Uterus (tissue), 2 donors: ENCODE measurements around the gene BAD.

Source experiments
- CTCF ChIP-seq, 4 experiments: fragments of 200-600 bp in 2 of 4; fragments of 450-650 bp in 2 of 4; sonication (generic) in 2 of 4; IDR thresholded peaks; one replicate each; pipeline ENCODE4 v1.5.1; 2016 to 2019; ENCODE audit warnings: antibody characterized with exemption in 4 of 4, mild to moderate bottlenecking in 2 of 4, moderate library complexity in 1 of 4
- POLR2A ChIP-seq, 2 donors: fragments of 450-650 bp; IDR thresholded peaks; one replicate each; pipeline ENCODE4 v1.6.1; 2016; ENCODE audit warnings: antibody characterized with exemption in 2 of 2, mild to moderate bottlenecking in 1 of 2, moderate library complexity in 1 of 2

DNA sequence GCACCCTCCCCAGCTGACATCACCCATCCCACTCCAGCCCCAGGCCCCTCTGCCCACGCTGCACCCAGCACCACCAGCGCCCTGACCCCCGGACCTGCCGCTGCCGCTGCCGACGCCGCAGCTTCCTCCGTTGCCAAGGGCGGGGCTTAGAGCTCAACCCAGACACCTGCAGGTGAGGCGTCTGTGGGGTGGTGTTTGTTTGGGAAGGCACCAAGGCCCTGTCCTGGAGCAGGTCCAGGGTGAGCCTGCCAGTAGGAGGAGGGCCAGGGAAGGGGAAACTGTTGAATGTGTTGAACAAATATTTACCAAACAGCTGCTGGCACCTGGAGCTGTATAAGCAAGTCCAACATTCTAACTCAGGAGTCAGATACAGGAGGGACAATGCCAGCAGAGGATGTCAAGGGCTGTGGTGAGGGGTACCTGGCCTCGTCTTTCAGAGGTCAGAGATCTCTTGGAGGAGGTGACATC lies 46.9 kb downstream of the BAD start:
- TF ChIP-seq CTCF (IDR thresholded peaks at IDR 0.05) (no peak), POLR2A (IDR thresholded peaks at IDR 0.05) (no peak)
